Measurements from ENCODE around the gene LRRC18.
A peak's percentile ranks its signal among the peaks of the same experiment; 100 is the strongest.

LRRC18 gene

GRCh38 chr10:48937796-48938195, 1.8 kb downstream of the LRRC18 start:
- Mint-ChIP-seq H3K27ac (no peak overlapping the region), H3K36me3 (no peaks in the 10 kb centered on the region), H3K4me1 (no peaks in the 10 kb centered on the region), H3K9me3 (no peaks in the 10 kb centered on the region), H3K4me3 (no peak overlapping the region)
- no peak for ATAC-seq
- no peak for DNase-seq (ENCODE audit: low spot score in 2 of 2)

- Mint-ChIP-seq H3K4me3 (no peak overlapping the region), H3K9me3 (no peaks in the 10 kb centered on the region), H3K27ac (no peak overlapping the region), H3K36me3 (no peaks in the 10 kb centered on the region), H3K4me1 (no peaks in the 10 kb centered on the region)
- ATAC-seq (no peak), DNase-seq (ENCODE audit: low spot score in 2 of 2) (no peak)
Measured at GRCh38 chr10:48935577-48935976, 4.1 kb downstream of the LRRC18 start.

- Mint-ChIP-seq H3K4me1 (no peaks in the 10 kb centered on the region), H3K4me3 (no peak overlapping the region), H3K27ac (no peak overlapping the region), H3K9me3 (no peaks in the 10 kb centered on the region), H3K36me3 (no peaks in the 10 kb centered on the region)
- ATAC-seq (no peak), DNase-seq (ENCODE audit: low spot score in 2 of 2) (no peak)
Measured at GRCh38 chr10:48934672-48935501, 4.8 kb downstream of the LRRC18 start.

- no peak for ATAC-seq
- H3K4me3 Mint-ChIP-seq: no peak overlapping the region
- H3K27ac Mint-ChIP-seq: no peak overlapping the region
- DNase-seq (ENCODE audit: low spot score in 2 of 2): no peak
- no peaks in the 10 kb centered on the region for H3K36me3 Mint-ChIP-seq
- H3K9me3 Mint-ChIP-seq: no peaks in the 10 kb centered on the region
- no peaks in the 10 kb centered on the region for H3K4me1 Mint-ChIP-seq
Measured at GRCh38 chr10:48932831-48933664, 6.6 kb downstream of the LRRC18 start.

GRCh38 chr10:48931188-48931587, 8.5 kb downstream of the LRRC18 start:
- DNase-seq (ENCODE audit: low spot score in 2 of 2) (no peak), ATAC-seq (no peak)
- no peaks in the 10 kb centered on the region for H3K9me3 Mint-ChIP-seq
- no peak overlapping the region for H3K4me3 Mint-ChIP-seq
- H3K36me3 Mint-ChIP-seq: no peaks in the 10 kb centered on the region
- no peak overlapping the region for H3K27ac Mint-ChIP-seq
- H3K4me1 Mint-ChIP-seq: no peaks in the 10 kb centered on the region

GRCh38 chr10:48929413-48929990, 10.1 kb downstream of the LRRC18 start:
- Mint-ChIP-seq H3K27ac (no peak overlapping the region), H3K36me3 (no peaks in the 10 kb centered on the region)
- DNase-seq (ENCODE audit: low spot score in 2 of 2): no peak

GRCh38 chr10:48926764-48927540, 12.7 kb downstream of the LRRC18 start:
- no peak overlapping the region for H3K4me3 Mint-ChIP-seq
- H3K9me3 Mint-ChIP-seq: no peaks in the 10 kb centered on the region
- no peak for DNase-seq (ENCODE audit: low spot score in 2 of 2)
- no peak overlapping the region for H3K27ac Mint-ChIP-seq
- no peaks in the 10 kb centered on the region for H3K4me1 Mint-ChIP-seq
- H3K36me3 Mint-ChIP-seq: no peaks in the 10 kb centered on the region
- no peak for ATAC-seq

More at GRCh38 chr10:48929413-48929990, 10.1 kb downstream of the LRRC18 start:
- Mint-ChIP-seq H3K9me3 (no peaks in the 10 kb centered on the region), H3K4me1 (no peaks in the 10 kb centered on the region), H3K4me3 (no peak overlapping the region)
- ATAC-seq: no peak

- no peak overlapping the region for H3K4me3 Mint-ChIP-seq
- no peaks in the 10 kb centered on the region for H3K36me3 Mint-ChIP-seq
- no peaks in the 10 kb centered on the region for H3K9me3 Mint-ChIP-seq
- ATAC-seq (no peak), DNase-seq (ENCODE audit: low spot score in 2 of 2) (no peak)
- H3K4me1 Mint-ChIP-seq: no peaks in the 10 kb centered on the region
- H3K27ac Mint-ChIP-seq: no peak overlapping the region
Measured at GRCh38 chr10:48926255-48926654, 13.4 kb downstream of the LRRC18 start.

- no peak overlapping the region for H3K27ac Mint-ChIP-seq
- no peak overlapping the region for H3K4me3 Mint-ChIP-seq
- no peak for ATAC-seq
- H3K36me3 Mint-ChIP-seq: no peaks in the 10 kb centered on the region
- no peaks in the 10 kb centered on the region for H3K4me1 Mint-ChIP-seq
- no peaks in the 10 kb centered on the region for H3K9me3 Mint-ChIP-seq
- no peak for DNase-seq (ENCODE audit: low spot score in 2 of 2)
Measured at GRCh38 chr10:48924988-48925387, 14.7 kb downstream of the LRRC18 start.

GRCh38 chr10:48923748-48924147, 15.9 kb downstream of the LRRC18 start:
- Mint-ChIP-seq H3K4me1 (no peaks in the 10 kb centered on the region), H3K4me3 (no peak overlapping the region), H3K9me3 (no peaks in the 10 kb centered on the region), H3K36me3 (no peaks in the 10 kb centered on the region), H3K27ac (no peak overlapping the region)
- DNase-seq (ENCODE audit: low spot score in 2 of 2) (no peak), ATAC-seq (peak; percentile 35)

GRCh38 chr10:48913674-48914073, 26.0 kb downstream of the LRRC18 start:
- H3K9me3 Mint-ChIP-seq: no peaks in the 10 kb centered on the region
- no peak for ATAC-seq
- H3K27ac Mint-ChIP-seq: no peak overlapping the region
- no peak overlapping the region for H3K4me3 Mint-ChIP-seq
- H3K36me3 Mint-ChIP-seq: no peaks in the 10 kb centered on the region
- H3K4me1 Mint-ChIP-seq: no peaks in the 10 kb centered on the region
- DNase-seq (ENCODE audit: low spot score in 2 of 2): no peak

GRCh38 chr10:48910548-48910947, 29.1 kb downstream of the LRRC18 start:
- Mint-ChIP-seq H3K36me3 (no peaks in the 10 kb centered on the region), H3K4me3 (no peak overlapping the region), H3K4me1 (no peaks in the 10 kb centered on the region), H3K9me3 (no peaks in the 10 kb centered on the region), H3K27ac (no peak overlapping the region)
- ATAC-seq (no peak), DNase-seq (ENCODE audit: low spot score in 2 of 2) (no peak)

GRCh38 chr10:48907730-48908129, 31.9 kb downstream of the LRRC18 start:
- H3K4me1 Mint-ChIP-seq: no peaks in the 10 kb centered on the region
- ATAC-seq (no peak), DNase-seq (ENCODE audit: low spot score in 2 of 2) (no peak)
- H3K9me3 Mint-ChIP-seq: no peaks in the 10 kb centered on the region
- no peaks in the 10 kb centered on the region for H3K36me3 Mint-ChIP-seq
- no peak overlapping the region for H3K4me3 Mint-ChIP-seq
- no peak overlapping the region for H3K27ac Mint-ChIP-seq

- H3K4me1 Mint-ChIP-seq: no peaks in the 10 kb centered on the region
- ATAC-seq: no peak
- no peak overlapping the region for H3K27ac Mint-ChIP-seq
- DNase-seq (ENCODE audit: low spot score in 2 of 2): no peak
- H3K36me3 Mint-ChIP-seq: peaks cover 3% of the 10 kb centered on the region
- H3K9me3 Mint-ChIP-seq: no peaks in the 10 kb centered on the region
- H3K4me3 Mint-ChIP-seq: no peak overlapping the region
Measured at GRCh38 chr10:48906841-48907240, 32.8 kb downstream of the LRRC18 start.

GRCh38 chr10:48905311-48905710, 34.3 kb downstream of the LRRC18 start:
- Mint-ChIP-seq H3K27ac (no peak overlapping the region), H3K4me1 (no peaks in the 10 kb centered on the region), H3K36me3 (peaks cover 5% of the 10 kb centered on the region), H3K9me3 (no peaks in the 10 kb centered on the region), H3K4me3 (no peak overlapping the region)
- ATAC-seq (peak; percentile 19), DNase-seq (ENCODE audit: low spot score in 2 of 2) (no peak)
